Karpas-422 (cell line): ENCODE results near the gene MACROD2. TPM values are rescaled to one million over a fixed set of nuclear protein-coding genes. Genes with fewer than 3 reads are reported as not detected.

ENCODE experiments used
- DNase-seq: peaks from one replicate; pipeline ENCODE4 v3.0.0-alpha.2; 2015
- H2AFZ ChIP-seq: fragments of 200-600 bp; sonication (generic); 2 replicates; pipeline ENCODE4 v1.6.1; 2014; ENCODE audit warnings: antibody characterized with exemption, low read length, mixed read lengths
- H3K27ac ChIP-seq: fragments of 200-600 bp; sonication (generic); 2 replicates; pipeline ENCODE4 v1.5.1; 2014; ENCODE audit warnings: mild to moderate bottlenecking, low read length, moderate library complexity
- H3K27me3 ChIP-seq: fragments of 200-600 bp; sonication (generic); 2 replicates; pipeline ENCODE4 v1.6.1; 2014; ENCODE audit warnings: low read length, mixed read lengths
- H3K36me3 ChIP-seq: fragments of 200-600 bp; sonication (generic); 2 replicates; pipeline ENCODE4 v1.6.1; 2014; ENCODE audit warnings: low read length, mixed read lengths; ENCODE audit not compliant: insufficient read depth
- H3K4me1 ChIP-seq: fragments of 200-600 bp; sonication (generic); 2 replicates; pipeline ENCODE4 v1.6.1; 2014; ENCODE audit warnings: mild to moderate bottlenecking, low read length, mixed read lengths
- H3K4me2 ChIP-seq: fragments of 200-600 bp; sonication (generic); 2 replicates; pipeline ENCODE4 v1.6.1; 2014; ENCODE audit warnings: low read length, low read depth, mild to moderate bottlenecking; ENCODE audit not compliant: poor library complexity, severe bottlenecking
- H3K4me3 ChIP-seq: fragments of 200-600 bp; sonication (generic); 2 replicates; pipeline ENCODE4 v1.5.1; 2014; ENCODE audit warnings: mild to moderate bottlenecking, antibody characterized with exemption, low read length, mixed read lengths
- H3K79me2 ChIP-seq: fragments of 200-600 bp; sonication (generic); 2 replicates; pipeline ENCODE4 v1.6.1; 2014; ENCODE audit warnings: mild to moderate bottlenecking, low read length, mixed read lengths
- H3K9ac ChIP-seq: fragments of 200-600 bp; sonication (generic); 2 replicates; pipeline ENCODE4 v1.6.0; 2014; ENCODE audit warnings: low read length
- H3K9me2 ChIP-seq: fragments of 200-600 bp; sonication (generic), shearing (Covaris generic); replicated peaks from 2 replicates; pipeline ENCODE4 v1.6.0; 2014; ENCODE audit warnings: mild to moderate bottlenecking, low read length, moderate library complexity; ENCODE audit not compliant: insufficient read depth
- H3K9me3 ChIP-seq: fragments of 300-700, 200-600 bp; sonication (generic); 2 replicates; pipeline ENCODE4 v1.6.1; 2014; ENCODE audit warnings: low read length, mixed read lengths
- H4K20me1 ChIP-seq: fragments of 200-600 bp; sonication (generic); 2 replicates; pipeline ENCODE4 v1.6.1; 2014; ENCODE audit warnings: mild to moderate bottlenecking, antibody characterized with exemption, low read length, low read depth; ENCODE audit not compliant: insufficient read depth
- total RNA-seq: library from RNA; depleted of rRNA; stranded (reverse); fragments of >200 nt; shearing (Covaris generic); gene quantifications from 2 replicates; pipeline ENCODE4 v1.2.3, GENCODE V29; 2014; ENCODE audit warnings: low replicate concordance

The MACROD2 gene
- total RNA-seq, 1 experiment from 2014 or later: 0.15 TPM

- Histone ChIP-seq H3K79me2 (no peaks in the 10 kb centered on the region), H3K9me2 (no peaks in the 10 kb centered on the region), H3K4me3 (no peak overlapping the region), H3K4me2 (no peak overlapping the region), H3K9me3 (peaks cover 3% of the 10 kb centered on the region; the same call in 1 of the 2 replicates), H3K27ac (no peak overlapping the region), H3K9ac (no peak overlapping the region), H4K20me1 (no peaks in the 10 kb centered on the region), H3K36me3 (no peaks in the 10 kb centered on the region), H3K4me1 (no peaks in the 10 kb centered on the region), H3K27me3 (no peaks in the 10 kb centered on the region), H2AFZ (no peak overlapping the region)
- DNase-seq: no peak
Measured at GRCh38 chr20:14824996-14825395, 829.7 kb downstream of the MACROD2 start.

DNA sequence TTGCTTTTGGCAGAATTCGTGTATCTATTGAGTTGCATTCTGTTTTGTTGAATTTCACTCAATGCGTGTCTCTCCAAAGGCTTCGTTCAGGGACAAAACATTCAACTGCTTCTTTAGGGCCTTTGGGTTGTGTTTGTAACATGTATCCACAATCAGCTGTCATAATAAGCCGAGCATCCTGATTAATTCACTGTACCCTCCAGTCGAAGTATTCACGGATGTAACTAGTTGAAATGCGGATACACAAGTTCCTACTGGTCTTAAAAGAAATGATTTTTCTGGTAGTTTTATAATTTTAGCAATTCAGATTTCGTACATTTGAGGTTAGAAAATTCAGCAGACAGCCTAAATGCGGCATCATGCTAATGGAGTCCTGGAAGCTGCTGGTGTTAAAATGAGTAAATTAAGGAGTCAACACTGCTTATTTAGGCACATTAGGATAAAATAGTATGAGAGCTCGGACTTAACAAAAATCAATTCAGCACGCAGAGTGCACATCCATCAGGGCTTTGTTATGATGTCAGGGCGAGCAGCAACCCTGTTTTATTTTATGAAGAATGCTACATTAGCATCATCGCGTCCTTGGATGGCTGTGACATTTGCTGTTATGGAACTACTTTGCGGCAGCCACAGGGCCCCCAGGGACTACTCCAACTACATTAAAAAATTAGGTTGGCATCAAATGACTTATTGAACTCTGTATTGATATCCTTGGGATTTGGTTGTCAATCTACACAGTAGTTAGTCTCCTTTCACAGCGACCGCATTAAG is 831.4 kb downstream of the MACROD2 start:
- Histone ChIP-seq H3K4me3 (no peak overlapping the region), H2AFZ (no peak overlapping the region), H3K4me2 (no peak overlapping the region), H4K20me1 (no peaks in the 10 kb centered on the region), H3K27me3 (no peaks in the 10 kb centered on the region), H3K79me2 (no peaks in the 10 kb centered on the region), H3K9ac (no peak overlapping the region), H3K9me2 (no peaks in the 10 kb centered on the region), H3K27ac (no peak overlapping the region), H3K9me3 (peaks cover 3% of the 10 kb centered on the region; the same call in 1 of the 2 replicates), H3K36me3 (no peaks in the 10 kb centered on the region), H3K4me1 (no peaks in the 10 kb centered on the region)
- DNase-seq: no peak

- Histone ChIP-seq H3K79me2 (no peaks in the 10 kb centered on the region), H3K27ac (no peak overlapping the region), H3K4me2 (no peak overlapping the region), H3K9ac (no peak overlapping the region), H3K27me3 (no peaks in the 10 kb centered on the region), H4K20me1 (no peaks in the 10 kb centered on the region), H2AFZ (no peak overlapping the region), H3K9me2 (no peaks in the 10 kb centered on the region), H3K4me3 (no peak overlapping the region), H3K4me1 (no peaks in the 10 kb centered on the region), H3K36me3 (no peaks in the 10 kb centered on the region), H3K9me3 (no peaks in the 10 kb centered on the region; the same call in 1 of the 2 replicates)
- DNase-seq: no peak
Measured at GRCh38 chr20:14828459-14828858, 833.1 kb downstream of the MACROD2 start.

- Histone ChIP-seq H3K4me3 (no peak overlapping the region), H3K4me1 (no peaks in the 10 kb centered on the region), H3K36me3 (no peaks in the 10 kb centered on the region), H3K27me3 (no peaks in the 10 kb centered on the region), H3K9me3 (no peaks in the 10 kb centered on the region; the same call in 1 of the 2 replicates), H2AFZ (no peak overlapping the region), H3K27ac (no peak overlapping the region), H3K9ac (no peak overlapping the region), H3K4me2 (no peak overlapping the region), H3K9me2 (no peaks in the 10 kb centered on the region), H4K20me1 (no peaks in the 10 kb centered on the region), H3K79me2 (no peaks in the 10 kb centered on the region)
- DNase-seq: no peak
Measured at GRCh38 chr20:14829906-14830305, 834.6 kb downstream of the MACROD2 start.

- no peak overlapping the region for H2AFZ ChIP-seq
- H4K20me1 ChIP-seq: no peaks in the 10 kb centered on the region
- no peaks in the 10 kb centered on the region for H3K9me2 ChIP-seq
- no peaks in the 10 kb centered on the region for H3K79me2 ChIP-seq
- H3K27ac ChIP-seq: no peak overlapping the region
- H3K9ac ChIP-seq: no peak overlapping the region
- no peak overlapping the region for H3K4me2 ChIP-seq
- no peaks in the 10 kb centered on the region for H3K27me3 ChIP-seq
- H3K4me3 ChIP-seq: no peak overlapping the region
- H3K9me3 ChIP-seq: no peaks in the 10 kb centered on the region; the same call in 1 of the 2 replicates
- DNase-seq: no peak
- H3K36me3 ChIP-seq: no peaks in the 10 kb centered on the region
- H3K4me1 ChIP-seq: no peaks in the 10 kb centered on the region
Measured at GRCh38 chr20:14830466-14830865, 835.1 kb downstream of the MACROD2 start.

GRCh38 chr20:14830899-14831298 is 835.6 kb downstream of the MACROD2 start:
- Histone ChIP-seq H2AFZ (no peak overlapping the region), H3K27ac (no peak overlapping the region), H3K4me3 (no peak overlapping the region), H3K4me2 (no peak overlapping the region), H4K20me1 (no peaks in the 10 kb centered on the region), H3K36me3 (no peaks in the 10 kb centered on the region), H3K9me2 (no peaks in the 10 kb centered on the region), H3K4me1 (no peaks in the 10 kb centered on the region), H3K9ac (no peak overlapping the region), H3K79me2 (no peaks in the 10 kb centered on the region), H3K9me3 (no peaks in the 10 kb centered on the region; the same call in 1 of the 2 replicates), H3K27me3 (no peaks in the 10 kb centered on the region)
- DNase-seq: no peak

- no peaks in the 10 kb centered on the region for H3K36me3 ChIP-seq
- no peaks in the 10 kb centered on the region for H3K27me3 ChIP-seq
- no peak for DNase-seq
- no peaks in the 10 kb centered on the region for H3K9me2 ChIP-seq
- H3K9ac ChIP-seq: no peak overlapping the region
- no peak overlapping the region for H3K4me2 ChIP-seq
- H3K9me3 ChIP-seq: no peaks in the 10 kb centered on the region; the same call in none of the 2 replicates
- no peak overlapping the region for H3K4me3 ChIP-seq
- H3K79me2 ChIP-seq: no peaks in the 10 kb centered on the region
- no peak overlapping the region for H3K27ac ChIP-seq
- no peaks in the 10 kb centered on the region for H4K20me1 ChIP-seq
- H3K4me1 ChIP-seq: no peaks in the 10 kb centered on the region
- no peak overlapping the region for H2AFZ ChIP-seq
Measured at GRCh38 chr20:14832630-14833029, 837.3 kb downstream of the MACROD2 start.

DNA sequence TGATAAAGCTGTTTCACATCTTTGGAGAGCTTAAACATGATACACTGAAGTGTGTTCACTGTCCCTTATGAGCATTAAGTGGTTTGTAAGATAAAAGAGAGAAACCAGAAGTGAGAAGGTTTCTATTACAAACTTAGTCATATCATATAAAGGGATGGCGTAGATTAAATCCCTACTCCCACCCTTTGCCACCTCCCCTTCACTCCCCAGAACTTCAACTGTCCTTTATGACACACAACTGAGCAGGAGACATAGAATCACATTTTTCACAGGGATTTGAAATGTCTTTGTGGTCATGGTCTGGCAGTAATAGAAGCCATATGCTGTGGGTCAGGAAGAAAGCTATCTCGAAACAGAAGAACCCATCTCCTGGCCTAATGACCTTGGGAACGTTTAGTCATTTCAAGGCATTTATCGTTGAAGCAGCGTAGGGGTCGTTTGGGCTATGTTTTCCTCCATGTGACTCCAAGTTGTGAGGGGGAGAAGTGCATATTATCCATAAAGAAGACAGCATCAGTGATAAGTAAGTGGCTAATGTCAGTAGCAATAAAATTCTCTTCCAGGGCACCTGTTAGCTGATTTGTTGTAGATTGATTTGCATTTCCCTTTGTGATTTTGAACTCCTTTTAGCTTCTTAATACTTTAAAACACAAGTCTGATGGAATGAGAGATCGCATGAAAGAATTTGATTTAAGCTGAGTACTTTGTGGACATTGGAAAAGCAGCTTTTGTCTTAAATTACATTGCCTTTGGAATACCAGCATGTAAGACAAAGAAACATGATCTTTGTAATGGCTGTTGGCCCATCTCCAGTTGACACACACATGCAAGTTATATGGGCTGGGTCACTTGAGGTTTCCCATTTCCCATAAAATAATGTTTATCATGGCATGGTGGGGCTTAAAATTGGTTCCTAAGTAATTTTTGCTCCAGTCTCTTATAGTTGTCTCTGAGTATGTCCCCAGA is 843.6 kb downstream of the MACROD2 start:
- no peaks in the 10 kb centered on the region for H3K36me3 ChIP-seq
- no peak for DNase-seq
- no peak overlapping the region for H3K9ac ChIP-seq
- H3K9me2 ChIP-seq: no peaks in the 10 kb centered on the region
- no peaks in the 10 kb centered on the region for H3K79me2 ChIP-seq
- no peak overlapping the region for H3K27ac ChIP-seq
- H3K4me2 ChIP-seq: no peak overlapping the region
- no peaks in the 10 kb centered on the region for H4K20me1 ChIP-seq
- no peaks in the 10 kb centered on the region for H3K4me1 ChIP-seq
- H3K4me3 ChIP-seq: no peak overlapping the region
- H2AFZ ChIP-seq: no peak overlapping the region
- peaks cover 8% of the 10 kb centered on the region; the same call in 1 of the 2 replicates for H3K9me3 ChIP-seq
- H3K27me3 ChIP-seq: no peaks in the 10 kb centered on the region
